GM21447 (cell line): ENCODE results near the gene PDE10A.

Experiments
- ATAC-seq: cut with Tn5 transposase; IDR thresholded peaks from one replicate; pipeline ENCODE4 v1.9.1; 2021; ENCODE audit not compliant: unreplicated experiment

PDE10A gene

DNA sequence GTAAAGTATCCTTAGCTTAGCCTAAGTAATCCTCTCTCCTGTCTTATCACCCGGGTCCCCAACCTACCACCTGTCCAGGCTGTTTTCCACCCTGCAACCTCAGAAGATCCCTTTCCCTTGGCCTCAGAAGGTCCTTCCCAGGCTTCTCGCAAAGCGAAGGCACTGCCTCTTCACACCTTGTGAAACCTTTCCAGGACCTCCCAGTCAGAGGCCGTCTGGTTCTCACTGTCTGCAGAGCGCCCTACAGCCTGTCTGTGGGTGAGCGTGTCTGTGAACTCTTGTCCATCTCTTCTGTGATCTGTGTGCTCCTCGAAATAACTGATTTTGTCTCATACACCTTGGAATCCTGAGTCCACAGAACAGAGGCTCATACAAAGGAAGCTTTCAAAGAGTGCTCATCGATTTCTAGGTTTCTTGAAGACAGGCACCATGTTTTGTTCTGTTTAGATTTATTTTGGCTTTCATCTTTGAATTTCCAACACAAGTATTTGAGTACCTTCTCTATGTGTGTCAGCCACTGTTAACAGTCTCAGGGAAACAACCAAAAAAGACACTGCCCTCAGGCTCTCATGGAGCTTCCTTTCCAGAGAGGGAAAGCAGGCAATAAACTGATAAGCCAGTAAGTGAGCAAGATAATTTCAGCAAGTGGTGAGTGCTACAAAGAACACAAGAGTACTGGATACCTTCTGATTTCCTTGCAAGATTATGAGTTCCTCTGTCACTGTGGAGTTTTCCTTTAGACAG lies 6.3 kb downstream of the PDE10A start:
- ATAC-seq: no peak

DNA sequence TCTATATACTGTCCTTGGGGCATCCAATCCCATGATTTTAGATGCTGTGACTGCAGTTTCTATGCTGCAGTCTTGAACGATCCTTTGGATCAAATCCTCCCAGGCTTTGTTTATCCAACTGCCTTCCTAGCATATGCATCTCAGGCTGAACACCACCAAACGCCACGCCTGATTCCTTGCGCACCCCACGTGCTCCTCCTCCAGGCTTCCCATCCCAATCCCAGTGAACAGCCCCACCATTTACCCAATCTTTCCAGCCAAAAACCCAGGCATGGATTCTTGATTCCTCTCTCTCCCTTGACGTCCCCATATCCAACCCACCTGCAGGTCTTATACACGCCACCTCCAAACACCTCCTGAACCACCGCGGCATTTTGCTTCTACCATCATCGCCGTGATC lies 7.8 kb downstream of the PDE10A start:
- no peak for ATAC-seq

DNA sequence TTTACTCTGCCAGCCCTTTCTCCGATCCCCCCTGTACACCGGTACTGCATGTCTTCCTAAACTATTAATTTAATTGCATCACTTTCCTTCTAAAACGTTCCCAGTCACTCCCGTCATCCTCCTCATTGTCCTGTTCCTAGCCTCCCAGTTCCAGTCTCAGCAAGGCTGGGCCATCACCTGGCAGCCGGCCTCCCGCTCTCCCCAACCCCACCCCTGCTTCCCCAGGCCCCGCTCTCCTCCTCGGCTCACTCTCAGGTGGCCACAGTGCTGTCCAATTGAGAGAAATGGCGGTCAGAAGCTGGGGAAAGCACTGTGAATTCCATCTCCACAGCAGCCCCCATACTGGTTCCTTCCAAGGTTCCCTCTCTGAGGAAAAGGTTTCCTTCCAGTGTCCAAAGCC lies 8.9 kb downstream of the PDE10A start:
- no peak for ATAC-seq

DNA sequence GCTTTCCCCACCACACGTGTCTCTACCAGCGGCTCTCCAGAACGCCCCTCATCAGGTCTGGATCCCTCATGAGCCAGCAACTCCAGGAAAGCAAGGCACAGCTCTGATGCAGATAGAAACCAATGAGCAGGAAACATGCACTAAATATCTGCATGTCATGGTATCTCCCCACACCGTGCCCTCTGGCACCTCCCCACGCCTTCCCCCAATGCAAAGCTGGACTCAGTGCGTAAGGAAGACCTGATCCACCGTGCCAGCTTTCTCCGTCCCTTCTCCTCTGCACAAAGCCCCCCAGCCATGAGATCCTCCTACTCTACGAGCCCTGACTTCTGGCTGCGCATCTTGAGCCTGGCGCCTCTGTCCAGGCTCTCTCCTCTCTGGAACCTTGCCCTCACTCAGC lies 9.4 kb downstream of the PDE10A start:
- no peak for ATAC-seq

DNA sequence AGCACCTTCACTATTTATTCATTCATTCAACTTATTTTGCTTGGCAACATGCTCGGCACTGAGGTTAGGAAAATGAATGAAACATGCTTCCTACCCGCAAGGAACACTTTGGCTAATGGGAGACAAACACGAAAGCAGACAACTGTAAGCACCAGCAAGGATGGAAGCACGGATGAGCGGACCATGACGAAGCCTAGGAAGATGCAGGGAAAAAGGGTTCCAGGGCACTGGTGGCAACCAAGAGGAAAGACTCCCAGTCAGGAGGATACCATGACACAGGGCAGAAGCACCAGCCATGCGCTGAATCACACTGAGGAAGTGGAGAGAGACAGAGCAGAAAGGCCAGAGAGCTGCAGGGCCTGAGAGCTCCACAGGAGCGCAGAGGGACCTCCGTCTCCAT lies 9.8 kb downstream of the PDE10A start:
- ATAC-seq: no peak

DNA sequence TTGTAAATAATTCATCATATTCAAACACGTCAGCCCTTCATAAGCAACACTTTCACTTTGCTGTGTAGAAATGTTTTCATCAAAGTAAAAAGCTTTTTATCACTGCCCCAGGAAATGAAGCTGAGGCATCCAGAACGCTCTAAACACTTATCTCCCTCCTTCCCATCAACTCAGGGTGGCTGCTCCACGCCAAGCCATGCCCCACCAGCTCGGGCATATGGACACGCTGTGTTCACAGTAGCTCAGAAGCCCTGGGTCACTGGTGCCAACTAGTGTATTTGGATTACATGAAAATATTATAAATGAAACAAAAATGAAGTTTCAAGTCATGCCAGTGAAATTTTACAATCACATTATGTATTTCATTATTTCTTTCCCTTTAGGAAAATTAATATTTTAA lies 10.3 kb downstream of the PDE10A start:
- ATAC-seq: no peak

DNA sequence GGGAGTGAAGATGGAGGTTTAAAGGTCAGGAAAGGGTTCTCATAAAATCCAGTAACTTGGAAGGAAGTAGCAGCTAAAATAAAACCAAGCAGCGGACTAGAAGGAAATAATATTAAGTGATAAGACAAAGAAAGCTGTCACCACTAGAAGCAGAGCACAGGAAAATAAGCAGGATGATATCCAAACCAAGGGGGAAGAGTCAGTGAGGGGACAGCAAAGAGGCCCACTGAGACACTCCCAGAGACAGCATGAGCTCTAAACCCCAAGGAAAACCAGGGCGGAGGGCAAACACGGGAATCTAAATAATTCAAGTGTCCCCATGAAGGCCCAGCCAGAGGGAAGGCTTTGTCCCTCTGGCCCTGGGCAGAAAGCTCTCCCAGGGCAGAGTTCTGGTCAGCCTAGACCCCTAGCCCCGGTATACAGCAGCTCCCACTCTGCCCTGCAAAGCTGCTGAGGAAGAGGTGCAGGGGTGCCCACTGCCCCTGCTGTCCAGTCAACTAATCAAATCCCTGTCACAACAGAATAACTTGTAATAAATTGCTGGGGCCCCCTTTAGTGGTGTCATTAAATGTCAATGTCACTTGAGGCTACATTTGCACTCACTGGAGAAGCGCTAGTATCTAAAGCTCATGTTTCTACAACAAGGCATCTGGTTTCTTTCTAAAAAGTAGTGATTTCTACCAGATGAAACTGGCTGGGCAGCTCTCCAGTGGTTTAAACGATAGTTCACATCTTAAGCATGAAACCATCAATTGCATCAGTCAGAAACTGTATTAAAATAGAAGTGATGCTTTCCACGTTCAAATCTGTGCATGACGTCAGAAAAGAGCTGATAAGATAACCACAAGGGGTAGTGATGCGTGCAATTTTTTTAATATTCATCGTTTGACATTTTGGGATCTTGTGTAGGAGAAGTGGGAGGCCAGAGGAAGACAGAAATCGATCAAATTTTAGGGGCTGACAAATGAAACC lies 13.6 kb downstream of the PDE10A start:
- ATAC-seq: no peak

DNA sequence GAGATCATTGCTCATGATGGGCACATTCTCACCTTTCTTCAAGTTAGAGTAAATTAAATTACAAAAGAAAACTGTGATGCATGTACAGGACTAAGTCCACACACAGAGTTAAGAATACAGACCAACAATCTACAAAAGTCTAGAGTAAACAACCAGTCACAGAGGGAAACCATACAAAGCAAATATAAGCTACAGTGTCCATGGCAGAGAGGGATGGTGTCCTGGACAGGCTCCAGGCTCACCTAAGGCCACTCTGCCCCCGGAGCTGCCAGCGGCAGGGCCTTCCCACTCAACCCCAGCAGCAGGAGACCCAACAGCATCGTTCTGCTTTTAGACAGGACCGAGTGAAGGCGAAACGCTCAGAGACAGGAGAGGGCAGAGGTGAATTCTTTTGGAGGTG lies 16.0 kb downstream of the PDE10A start:
- ATAC-seq: no peak

DNA sequence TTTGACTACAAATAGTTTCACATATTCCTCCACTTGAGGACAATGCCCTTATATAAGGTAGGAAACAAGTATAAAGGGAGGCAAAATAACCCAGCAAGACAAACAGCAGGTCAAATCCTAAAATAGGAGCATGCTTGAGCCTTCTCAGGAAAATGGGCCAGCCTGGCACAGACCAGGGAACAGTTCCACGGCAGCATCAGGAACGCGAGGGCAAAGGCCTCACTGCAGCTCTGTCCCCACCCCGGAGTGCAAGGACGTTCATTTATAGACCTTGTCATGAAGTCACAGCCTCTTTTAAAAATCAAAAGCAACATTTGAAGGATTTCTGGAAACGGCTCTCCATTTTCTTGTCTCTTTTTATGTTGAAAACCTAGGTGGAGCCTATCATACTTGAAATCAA lies 17.1 kb downstream of the PDE10A start:
- no peak for ATAC-seq

DNA sequence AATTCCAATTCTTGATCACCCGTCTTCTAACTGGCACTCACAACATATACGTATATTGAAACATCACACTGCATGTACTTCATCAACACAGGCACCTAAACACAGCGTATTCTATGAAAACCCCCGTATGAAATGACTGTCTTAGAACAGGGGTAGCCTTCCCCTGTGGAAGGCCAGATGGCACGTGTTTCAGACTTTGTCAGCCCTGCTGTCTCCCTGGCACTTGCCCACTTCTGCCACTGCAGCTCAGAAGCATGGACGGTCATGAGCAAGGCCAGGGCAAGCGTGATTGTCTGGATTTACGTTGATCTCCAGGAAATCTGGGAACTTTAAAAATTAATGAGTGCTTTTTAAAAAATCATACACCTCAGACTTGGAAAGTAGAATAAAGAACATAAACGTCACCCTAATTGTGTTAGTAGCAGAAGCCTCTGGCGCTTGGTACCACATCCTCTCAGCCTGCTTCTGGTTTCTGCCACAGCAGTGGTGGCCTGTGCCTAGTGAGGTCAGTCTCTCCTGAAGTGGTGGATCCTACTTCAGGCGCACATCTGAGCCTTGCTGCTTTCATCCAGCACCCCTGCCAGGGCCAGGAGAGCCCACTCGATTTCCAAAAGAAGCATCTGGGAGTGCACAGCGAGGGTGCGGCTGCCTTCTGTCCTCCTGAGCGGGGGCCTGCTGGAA lies 18.3 kb downstream of the PDE10A start:
- no peak for ATAC-seq

DNA sequence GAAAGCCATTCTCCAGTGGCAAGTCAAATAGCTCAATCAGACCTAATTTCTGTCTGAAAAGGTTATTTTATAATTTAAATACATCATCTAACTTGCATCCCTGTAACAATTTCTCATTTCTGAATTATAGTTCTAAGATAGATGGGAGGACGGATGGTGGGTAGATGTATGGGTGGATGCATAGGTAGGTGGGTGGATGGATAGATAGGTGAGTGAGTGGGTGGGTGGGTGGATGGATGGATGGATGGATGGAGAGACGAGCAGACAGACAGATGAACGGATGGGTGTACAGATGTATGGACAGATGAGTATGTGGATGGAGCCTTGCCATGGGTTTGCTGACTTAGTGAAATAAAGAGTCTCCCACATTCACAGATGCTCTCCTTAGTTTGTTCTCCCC lies 20.0 kb downstream of the PDE10A start:
- no peak for ATAC-seq

DNA sequence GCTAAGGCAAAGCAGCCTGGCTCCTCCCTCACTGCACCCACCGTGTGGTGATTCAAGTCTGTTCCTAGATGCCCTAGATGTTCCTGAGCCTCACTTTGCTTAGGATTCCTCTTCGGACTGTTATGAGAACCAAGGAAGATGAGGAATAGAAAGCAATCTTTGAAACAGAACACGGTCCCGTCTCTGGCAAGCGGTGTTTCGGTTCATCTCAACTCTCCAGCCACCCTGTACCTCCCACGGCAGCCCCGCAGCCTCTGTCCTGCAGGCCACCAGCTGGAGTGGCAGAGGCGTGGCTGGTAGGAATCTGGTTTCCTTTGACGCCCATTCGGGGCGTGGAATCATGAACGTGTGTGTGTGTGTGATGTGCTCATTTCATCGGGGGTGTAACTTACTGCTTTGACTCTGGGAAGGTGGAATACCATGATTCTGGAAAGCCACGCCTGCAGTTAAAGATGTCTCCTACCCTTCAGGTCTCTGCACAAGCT lies 21.3 kb downstream of the PDE10A start:
- no peak for ATAC-seq

DNA sequence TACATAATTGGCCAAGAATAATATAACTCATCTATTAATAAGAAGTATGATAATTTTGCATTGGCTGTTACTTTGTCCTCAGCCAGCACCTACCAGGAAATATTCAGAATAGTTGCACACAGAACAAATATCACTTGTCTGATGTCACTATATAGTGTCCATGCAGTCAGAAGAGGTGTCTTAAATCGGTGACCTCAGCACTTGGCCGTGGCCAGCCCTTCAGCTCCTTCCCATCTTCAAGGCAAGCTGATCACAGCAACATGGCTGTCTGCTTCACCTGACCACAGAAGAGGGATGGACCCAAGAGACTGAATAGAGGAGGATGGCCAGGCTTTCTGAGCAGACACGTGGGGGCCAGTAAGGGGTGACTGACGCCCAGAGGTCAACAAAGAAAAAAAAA lies 22.2 kb downstream of the PDE10A start:
- no peak for ATAC-seq

DNA sequence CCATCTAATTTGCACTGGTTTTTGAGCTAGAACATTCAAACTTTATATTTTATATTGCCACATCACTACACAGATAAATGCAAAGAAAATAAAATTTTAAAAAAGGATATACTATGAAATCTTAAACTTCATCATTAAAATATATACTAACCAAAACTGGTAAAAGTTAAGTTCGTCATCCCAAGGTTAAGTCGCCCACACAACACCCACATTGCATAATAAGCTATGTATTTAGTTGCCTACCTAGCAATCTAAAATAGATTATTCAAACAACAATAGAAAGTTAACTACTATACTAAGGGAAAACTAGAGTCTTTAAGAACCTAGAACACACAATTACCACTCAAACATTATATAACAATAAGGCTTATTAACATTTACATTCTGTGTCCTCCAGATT lies 24.5 kb downstream of the PDE10A start:
- no peak for ATAC-seq

DNA sequence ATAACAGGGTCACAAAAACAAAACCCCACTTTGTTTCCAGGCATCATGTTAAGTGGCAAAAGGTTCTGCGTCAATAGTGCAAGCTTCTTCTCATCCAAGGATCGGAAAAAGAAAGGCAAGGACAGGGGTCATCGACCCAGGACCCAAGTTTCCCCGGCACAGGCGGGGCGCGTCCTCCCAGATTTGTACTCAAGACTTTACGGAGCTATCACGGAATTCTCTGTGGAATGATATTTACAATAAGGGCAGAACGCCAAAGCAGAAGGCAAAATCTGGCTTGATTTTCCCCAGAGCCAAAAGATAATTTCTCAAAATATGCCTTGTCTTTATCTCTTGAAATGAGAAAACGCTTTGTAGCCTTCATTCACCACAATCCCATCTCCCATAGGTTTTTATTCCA lies 25.5 kb downstream of the PDE10A start:
- no peak for ATAC-seq

DNA sequence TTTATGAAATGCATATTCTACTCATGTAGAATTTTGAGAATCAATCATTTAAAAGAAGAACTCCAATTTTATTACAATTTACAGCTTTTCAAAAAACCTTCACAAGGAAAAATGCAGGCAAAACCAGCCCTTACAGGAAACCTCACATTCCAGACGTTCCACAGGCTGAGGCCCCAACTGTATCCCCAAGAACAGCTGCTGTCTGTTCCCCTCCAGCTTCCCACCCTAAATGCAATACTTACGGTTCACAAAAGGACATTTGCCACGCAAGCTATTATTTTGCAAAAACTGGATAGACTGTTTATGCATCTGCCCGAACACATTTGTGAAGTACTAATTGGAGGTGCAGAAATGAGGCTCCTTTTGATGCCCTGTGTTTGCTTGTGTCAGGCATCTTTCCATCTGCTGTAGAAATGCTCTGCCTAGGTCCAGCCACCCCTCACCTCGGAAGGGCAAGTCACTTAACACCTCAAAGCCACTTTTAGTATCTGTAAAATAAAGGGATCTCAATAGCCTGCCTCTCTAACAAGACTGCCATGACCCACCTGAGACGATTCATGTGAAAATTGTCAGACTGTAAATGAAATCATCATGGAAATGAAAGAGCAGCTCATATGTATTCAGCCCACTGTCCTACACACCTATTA lies 26.5 kb downstream of the PDE10A start:
- ATAC-seq: no peak

DNA sequence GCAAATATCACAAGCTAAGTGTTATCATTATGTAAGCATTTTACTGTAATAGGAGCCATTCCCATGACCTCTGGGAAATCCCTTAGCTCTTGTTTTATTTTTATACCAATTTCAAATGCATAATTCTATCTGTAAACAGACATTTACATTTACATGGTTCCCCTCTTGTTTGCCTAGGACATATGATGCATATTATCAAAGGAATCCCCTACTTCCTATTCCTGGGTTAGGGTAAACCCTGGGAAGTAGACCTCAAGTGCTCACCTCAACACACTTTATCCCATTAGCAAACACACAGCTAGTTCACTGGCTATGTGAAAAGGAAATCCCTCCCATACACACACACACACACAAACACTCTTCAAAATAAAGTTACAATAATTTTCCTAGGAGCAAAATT lies 27.1 kb downstream of the PDE10A start:
- no peak for ATAC-seq

DNA sequence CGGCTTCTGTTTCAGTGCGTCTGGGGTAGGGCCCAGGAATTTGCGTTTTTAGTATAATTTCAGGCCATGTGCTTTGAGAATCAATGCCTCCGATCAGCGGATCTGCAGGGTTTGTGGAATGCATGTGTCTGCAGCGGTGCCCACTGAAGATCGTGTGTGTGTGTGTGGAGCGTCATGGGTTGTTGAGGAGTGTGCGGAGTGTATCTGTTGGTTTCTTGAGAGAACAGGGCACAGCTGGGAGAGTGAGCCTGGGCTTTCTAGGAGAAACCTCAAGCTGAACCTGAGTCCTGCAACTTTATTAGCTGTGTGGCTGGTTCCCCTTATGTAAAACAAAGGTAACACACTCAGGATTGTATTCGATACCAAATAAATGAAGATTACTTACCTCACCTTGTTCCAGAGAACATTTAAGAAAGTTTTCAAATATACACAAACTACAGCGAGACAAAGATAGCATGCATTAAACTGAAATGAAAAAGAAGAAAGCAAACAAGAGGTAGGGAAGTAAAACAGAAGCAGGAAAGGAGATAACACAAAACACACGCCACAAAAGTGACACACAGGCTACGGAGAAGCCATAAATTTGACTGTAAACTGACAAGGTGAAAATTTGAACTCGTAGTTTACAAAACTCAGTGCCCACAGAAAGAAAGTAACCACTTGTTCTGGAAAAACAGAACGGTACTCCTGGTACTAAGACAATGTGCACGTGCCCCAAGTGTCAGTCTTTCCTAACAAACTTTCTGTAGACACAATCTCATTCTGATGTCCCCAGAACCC lies 28.8 kb downstream of the PDE10A start:
- ATAC-seq: no peak

DNA sequence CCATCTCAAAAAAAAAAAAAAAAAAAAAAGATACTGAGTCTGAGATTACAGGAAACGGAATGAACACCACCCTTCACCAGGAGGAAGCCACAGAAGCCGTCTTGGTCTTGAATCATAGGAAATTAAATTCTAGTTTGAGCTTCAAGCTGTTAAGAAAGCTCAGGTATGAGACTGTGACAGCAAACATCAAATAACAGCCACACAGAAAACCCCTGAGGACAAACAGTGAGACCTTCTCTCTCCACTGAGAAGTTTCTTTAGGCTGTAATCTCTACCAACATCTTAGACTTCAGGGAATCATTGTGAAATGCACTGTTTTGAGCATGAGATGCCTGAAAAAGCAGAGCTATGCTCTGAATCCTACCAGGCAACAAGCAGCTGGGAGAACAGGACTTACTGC lies 30.8 kb downstream of the PDE10A start:
- no peak for ATAC-seq

DNA sequence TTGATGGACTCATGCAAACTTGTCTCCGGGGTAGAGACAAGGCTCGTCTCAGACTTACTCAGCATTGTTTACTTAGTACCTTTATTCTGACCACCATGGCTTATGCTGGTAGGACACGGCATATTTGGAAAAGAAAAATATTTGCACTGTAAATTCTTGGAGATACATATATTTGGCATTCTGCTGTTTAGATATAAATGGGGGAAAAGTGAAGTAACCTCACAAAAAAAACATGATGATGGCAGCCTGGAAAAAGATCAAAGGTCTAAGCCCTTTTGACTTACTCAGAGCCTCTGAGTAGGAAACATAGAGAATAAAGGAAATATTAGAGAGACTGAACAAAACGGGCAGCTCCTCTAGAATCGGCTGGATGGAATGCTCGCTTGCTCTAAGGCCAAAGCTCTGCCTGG lies 32.5 kb downstream of the PDE10A start:
- no peak for ATAC-seq
